HG03378 (cell line): ENCODE data around the gene SUDS3.
"Not testable (repeated sequence)": the region's sequence is repeated elsewhere in the genome, so short reads cannot be mapped to it uniquely, and the experiment has no call there.

Source experiments
- ATAC-seq: cut with Tn5 transposase; IDR thresholded peaks from one replicate; pipeline ENCODE4 v1.9.1; 2021; ENCODE audit warnings: mild to moderate bottlenecking, moderate library complexity; ENCODE audit not compliant: unreplicated experiment

SUDS3 gene

DNA sequence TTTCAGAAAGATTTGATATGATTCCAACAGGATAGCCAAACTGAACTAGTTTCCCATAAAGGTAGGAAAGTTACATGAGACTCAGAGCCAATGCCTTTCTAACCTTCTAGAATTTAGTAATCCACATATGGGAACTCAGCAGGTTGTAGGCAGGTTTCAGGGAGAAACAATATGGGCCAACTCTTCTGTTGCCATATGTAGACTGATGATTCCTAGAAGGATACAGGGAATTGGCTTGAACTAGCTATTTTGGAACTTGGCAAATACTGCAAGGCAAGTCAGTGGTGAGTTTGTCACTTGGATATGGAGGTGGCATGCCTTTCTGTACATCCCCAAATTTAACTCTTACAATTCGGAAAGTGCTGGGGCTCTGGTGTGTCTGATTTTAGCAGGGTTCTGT lies 15.5 kb downstream of the SUDS3 start:
- ATAC-seq = no peak

DNA sequence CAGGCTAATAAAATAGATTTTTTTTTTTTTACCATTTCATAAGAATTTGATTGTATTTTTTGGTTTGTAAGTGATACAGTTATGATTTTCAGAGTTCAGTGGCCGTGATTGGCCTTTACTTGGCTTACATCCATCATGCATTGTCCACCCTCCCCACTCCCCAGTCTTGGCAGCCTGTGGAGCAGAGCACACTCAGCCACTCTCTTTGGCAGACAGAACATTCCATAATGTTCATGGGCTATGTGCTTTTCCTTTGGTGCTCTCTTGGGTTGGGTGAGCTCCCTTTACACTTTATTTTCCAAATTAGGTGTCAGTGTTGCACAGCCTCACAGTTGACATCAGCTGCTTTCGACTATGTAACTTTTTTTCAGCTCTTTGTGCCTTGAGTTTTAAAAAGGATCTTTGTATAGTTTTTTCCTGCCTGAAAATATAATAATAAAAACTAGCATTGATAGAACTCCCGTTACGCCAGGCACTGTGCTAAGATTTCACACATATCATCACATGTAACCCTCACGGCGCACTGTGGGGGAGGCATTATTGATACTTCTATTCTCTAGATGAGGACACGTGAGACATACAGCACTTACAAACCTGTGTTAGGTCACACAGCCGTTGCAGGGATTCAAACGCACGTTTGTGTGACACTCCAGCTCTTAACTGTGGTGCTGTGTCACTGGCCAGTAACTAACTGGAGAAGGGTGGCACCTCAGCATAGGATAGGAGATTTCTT lies 21.5 kb downstream of the SUDS3 start:
- no peak for ATAC-seq

DNA sequence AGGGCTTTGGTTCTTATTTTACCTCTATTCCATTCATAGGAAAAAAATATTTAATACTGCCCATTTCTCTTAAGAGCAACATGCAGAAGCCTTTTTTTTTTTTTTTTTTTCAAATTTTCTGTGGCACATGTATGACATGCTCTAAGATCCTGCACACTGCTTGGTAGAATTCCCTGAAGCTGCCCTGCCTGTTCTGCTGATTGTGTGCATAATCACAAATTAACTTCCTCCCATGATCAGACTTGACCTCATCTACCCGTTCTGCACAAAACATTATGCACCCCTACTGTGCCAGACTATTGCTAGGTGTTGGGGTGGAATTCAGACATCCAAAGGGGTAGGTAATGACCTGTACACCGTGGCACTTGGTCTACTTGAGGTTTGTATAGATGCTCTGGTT lies 22.2 kb downstream of the SUDS3 start:
- no peak for ATAC-seq

DNA sequence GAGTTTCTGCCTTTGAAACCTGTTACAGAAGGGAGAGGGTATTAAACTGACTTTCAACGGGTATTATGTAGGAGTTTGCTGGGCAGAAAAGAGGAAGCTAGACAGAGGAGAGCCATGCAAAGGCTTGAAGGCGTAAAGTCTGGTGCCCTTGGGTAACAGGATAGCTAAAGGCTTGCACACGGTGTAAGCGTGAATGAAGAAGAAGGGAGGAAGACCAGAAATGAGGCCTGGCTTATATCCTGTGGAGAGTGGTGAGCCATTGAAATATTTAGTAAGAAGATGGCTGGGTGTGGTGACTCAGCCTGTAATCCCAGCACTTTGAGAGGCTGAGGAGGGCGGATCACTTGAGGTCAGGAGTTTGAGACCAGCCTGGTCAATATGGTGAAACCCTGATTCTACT lies 22.6 kb downstream of the SUDS3 start:
- ATAC-seq = no peak

DNA sequence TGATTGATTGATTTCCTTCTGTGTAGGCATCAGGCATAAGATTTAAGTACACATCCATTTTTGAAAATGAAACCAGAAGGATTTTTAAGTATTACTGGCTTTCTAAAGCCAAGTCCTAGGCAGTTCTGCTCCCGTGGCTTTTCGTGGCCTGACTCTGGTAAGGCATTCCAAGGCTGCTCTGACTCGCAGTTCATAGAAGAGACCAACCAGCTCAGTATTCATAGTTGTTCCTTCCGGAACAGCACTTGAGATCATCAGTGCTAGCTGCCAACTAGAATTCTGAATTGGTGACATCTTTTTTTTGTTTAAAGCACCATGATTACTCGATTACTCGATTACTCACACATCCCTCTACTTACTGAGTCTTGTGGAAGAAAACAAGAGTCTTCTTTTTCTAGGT lies 25.9 kb downstream of the SUDS3 start:
- no peak for ATAC-seq

DNA sequence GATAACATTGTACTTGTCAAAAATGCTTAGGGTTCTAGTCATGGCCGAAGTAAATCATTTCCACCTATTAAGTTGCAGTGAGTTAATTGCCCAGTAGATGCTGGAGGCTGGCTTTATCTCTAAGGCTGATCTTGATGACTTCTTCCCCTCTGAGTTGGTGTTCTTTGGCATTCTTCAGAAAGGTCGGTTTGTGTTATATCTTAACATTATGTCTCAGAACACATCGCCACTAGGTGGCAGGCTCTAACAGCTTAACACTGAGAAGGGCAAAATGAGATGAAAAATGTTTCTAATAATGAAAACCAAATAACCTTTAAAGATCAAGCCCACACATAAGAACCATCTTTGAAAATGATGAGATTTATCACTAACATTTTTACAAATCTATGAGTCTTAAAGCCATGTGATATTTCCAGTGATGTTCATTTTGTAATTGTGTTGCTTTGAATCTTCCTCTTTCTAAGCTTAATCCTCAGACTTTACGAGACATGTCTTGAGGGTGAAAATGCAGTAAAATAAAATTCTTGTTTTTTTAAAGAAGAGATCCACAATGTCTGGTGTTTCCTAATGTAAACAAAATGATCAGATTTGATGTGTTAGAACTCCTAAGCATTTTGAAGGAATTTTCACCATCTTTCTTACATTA lies 28.6 kb downstream of the SUDS3 start:
- no peak for ATAC-seq

DNA sequence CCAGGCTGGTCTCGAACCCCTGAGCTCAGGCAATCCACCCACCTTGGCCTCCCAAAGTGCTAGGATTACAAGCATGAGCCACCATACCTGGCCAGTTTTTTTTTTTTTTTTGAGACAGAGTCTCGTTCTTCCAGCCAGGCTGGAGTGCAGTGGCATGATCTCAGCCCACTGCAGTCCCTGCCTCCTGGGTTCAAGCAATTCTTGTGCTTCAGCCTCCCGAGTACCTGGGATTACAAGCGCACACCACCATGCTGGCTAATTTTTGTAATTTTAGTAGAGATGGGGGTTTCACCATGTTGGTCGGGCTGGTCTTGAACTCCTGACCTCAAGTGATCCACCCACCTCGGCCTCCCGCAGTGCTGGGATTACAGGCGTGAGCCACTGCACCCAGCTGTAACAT lies 31.9 kb downstream of the SUDS3 start:
- ATAC-seq = not testable (repeated sequence)

DNA sequence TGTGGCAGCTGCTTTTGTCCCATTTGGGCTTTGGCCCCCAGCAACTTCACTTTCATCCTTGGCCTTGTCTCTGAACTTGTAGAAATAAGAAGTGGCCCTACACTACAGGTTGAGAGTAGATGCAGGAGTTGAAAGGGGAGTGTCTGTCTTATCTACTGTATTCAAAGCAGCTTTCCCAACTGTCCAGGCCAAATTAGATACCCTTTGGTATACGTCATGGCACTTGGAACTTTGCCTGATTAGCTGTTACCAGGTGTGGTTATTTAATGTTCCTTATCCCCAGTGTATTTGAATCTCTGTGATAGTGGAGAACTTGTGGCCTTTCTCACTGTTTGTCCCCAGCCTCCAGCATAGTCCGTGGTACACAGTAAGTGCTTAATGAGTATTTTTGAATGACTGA lies 33.5 kb downstream of the SUDS3 start:
- ATAC-seq = no peak

DNA sequence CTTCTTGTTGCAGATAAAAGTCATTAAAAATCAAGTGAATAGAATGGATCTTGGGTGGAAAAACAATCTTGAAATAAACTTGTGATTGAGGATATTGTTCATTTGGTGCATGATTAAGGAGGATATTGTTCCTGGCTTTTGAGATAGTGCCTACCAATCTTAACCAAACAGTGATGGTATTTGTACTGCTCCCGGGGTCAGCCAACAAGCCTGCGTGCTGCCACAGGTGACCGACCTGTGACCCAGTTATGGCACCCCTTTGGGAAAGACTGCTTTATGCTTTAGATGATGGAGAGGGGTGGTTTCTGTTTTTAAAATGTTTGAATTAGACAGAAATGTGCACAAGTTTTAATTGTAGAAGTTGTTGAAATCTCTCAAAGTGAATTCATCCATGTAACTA lies 41.6 kb downstream of the SUDS3 start:
- no peak for ATAC-seq

DNA sequence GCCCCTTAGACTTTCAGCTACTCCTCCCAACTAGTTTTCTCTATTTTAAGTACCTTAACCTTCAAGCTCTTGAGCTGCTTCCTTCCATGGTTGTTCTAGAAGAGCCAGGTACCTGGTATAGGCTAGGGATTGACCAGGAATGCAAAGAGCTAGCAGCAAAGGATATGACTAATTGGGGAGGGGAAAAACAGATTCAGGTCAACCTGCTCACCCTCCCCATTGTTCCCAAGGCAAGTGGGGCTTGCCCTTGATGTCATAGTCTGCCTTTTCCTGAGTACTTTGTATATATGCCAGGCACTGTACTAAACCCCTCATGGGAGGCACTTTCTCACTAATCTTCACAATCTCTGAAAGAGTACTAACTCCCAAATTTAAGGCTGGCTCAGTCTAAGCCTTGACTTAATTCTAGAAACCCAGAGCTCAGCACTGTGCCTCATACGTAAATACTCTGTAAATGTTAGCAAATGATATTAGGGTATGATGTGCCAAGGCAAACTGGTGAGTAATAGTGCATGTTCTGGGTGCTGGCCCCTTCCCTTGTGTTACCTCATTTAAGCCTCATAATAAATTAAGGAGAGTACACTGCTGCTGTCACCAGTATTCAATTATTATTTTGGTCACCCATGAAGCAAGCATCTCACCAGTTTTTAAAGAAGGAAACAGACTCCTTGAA lies 42.2 kb downstream of the SUDS3 start:
- no peak for ATAC-seq

DNA sequence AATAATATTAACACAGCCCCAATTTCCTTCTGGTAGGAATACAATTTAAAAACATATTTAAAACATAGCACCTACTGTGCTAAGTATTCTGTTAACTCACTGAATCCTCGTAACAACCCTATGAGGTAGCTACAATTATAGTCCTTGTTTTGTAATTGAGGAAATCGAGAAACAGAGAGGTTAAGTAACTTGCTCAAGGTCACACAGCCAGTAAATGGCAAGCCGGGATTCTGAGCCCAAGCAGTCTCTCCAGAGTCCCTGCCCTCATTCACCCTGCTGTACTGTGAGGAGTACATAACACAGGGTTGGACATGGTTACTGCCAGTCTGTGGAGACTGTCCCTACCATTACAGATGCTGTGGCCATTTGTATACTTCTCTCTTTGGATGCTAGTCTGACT lies 44.3 kb downstream of the SUDS3 start:
- ATAC-seq = no peak

DNA sequence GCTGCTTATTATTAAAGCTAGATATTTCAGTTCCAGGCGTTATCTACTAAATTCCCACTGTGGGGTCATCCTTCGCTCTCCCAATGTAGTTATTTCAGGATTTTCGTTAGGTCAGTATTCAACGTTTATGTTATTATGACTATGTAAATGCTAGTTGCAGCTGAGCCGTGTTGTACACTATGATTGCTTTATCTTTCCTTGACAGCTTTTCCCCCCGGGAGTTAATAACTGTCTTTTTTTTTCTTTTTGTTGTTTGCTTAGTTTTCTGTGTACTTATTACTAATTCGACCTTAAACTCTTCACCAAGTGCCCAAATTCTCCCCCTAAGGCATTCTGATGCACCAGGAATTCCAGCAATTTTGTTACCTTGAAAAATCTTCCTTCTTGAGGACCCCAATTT lies 48.5 kb downstream of the SUDS3 start:
- ATAC-seq = no peak

DNA sequence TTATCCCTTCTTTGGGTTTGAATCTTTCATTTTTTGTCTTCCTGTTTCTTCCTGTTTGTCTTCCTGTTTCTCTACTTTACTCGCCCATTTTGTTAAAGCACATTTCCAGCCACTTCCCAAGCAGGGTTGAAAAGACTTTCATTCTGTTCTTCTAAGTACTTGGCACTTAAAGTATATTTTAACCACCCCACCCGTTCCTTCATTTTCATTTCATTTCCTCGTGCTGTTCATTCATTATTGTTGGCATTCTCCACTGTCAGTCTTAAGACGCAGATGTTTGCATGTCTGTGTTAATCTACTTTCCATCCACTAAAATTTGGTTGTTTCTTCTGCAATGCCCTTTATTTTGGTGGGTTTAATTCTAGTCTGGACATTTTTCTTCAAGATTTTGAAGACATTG lies 49.0 kb downstream of the SUDS3 start:
- ATAC-seq = no peak

DNA sequence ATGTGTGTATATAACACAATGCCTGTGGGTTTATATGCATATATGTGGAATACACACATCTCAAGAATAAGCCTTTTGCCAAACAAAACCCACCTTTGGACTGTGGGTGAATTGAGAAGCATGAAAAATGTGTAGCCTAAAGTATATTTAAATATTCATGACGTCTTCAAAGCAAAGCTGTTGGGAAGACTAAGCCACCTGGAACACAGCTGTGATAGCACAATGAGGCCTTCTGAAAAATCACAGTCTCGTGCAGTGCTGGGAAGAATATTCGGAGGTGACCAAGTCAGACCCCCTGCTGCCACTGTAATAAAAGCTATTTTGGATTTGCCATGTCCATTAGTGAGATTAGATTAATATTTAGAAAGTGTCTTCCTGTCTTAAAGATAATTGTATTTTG lies 51.5 kb downstream of the SUDS3 start:
- no peak for ATAC-seq

DNA sequence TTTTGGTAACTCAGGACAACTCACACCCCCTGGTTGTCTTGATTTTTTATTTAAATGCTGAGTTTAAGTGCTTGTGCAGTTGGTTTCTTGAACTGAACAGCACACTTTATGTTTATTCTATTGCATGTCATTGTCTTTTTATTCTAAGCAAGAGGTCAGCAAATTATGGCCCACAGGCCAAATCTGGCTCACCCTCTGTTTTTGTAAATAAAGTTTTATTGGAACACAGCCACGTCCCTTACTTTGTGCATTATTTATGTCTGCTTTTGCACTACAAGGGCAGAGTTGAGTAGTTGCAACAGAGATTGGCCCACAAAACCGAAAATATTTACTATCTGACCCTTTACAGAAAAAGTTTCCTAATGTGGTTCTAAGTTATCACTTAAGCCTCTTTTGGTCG lies 52.3 kb downstream of the SUDS3 start:
- no peak for ATAC-seq

DNA sequence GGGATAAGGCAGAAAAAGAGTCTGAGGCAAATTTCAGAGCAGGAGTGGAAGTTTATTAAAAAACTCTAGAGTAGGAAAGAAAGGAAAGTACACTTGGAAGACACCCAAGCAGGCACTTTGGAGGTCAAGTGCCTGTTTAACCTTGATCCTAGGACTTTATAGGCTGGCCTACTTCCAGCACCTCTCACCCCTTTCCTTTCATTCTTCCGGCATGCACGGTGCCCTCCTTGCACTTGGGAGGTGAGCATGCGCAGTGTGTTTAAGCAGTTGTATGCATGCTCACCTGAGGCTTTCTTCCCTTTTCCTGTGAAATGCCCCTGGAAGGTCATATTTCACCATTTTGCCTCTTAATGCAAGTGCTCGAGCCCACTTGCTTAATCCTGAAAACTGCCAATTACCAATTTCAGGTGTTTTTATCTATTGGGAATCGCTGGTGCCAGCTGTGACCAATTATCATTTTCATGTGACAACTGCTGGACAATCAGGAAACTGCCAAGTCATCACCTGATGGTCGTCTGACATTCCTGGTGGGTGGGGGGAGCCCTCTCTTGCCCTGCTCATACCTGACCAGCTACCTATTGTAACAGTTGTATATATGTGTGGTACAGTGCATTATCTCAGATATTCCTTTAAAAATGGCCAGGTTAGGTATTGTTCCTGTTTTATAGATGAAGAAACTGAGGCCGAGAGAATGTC lies 53.5 kb downstream of the SUDS3 start:
- no peak for ATAC-seq

DNA sequence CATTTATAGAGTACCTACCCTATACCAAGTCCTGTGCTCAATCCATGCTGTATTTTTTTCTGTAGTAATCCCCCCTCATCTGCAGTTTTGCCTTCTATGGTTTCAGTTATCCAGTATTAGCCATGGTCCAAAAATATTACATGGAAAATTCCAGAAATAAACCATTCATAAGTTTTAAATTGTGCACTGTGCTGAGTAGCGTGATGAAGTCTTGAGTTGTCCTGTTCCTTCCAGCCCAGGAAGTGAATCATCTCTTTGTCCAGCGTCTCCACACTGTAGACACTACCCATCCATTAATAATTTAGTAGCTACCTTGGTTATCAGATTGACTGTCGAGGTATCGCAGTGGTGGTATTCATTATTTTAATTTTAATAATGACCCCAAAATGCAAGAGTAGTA lies 54.2 kb downstream of the SUDS3 start:
- ATAC-seq = no peak

DNA sequence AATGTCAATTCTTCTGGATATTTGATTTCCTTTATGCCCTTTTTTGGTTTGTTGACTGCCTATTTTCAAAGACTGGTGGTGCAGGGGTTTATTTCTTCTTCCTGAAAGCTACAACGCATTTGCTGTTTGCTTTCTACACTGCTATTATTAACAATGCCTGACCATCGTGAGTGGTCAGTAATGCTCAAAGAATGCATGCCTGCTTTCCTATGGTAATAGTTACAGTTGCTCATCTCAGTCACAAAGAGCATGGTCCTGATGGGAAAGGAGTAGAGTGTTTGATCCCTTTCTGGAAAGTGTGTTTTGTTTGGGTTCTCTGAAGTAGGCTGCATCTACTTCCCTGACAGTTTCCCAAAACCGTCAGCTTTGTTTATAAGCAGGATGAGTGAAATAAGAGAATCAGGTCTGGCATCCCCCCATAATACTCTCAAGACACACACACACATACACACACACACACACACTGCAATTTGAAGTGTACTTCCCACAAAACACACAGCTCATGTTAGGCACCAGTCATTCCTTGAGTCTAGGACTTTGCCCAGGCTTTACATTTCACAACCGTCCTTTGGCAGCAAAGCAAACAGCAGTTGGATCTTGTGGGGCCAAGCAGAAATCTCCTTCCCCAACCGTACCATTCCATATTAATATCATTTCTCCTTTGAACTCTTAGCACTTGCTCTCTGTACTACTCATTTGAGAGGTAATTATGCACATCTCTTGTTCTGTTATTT lies 56.6 kb downstream of the SUDS3 start:
- ATAC-seq = no peak

DNA sequence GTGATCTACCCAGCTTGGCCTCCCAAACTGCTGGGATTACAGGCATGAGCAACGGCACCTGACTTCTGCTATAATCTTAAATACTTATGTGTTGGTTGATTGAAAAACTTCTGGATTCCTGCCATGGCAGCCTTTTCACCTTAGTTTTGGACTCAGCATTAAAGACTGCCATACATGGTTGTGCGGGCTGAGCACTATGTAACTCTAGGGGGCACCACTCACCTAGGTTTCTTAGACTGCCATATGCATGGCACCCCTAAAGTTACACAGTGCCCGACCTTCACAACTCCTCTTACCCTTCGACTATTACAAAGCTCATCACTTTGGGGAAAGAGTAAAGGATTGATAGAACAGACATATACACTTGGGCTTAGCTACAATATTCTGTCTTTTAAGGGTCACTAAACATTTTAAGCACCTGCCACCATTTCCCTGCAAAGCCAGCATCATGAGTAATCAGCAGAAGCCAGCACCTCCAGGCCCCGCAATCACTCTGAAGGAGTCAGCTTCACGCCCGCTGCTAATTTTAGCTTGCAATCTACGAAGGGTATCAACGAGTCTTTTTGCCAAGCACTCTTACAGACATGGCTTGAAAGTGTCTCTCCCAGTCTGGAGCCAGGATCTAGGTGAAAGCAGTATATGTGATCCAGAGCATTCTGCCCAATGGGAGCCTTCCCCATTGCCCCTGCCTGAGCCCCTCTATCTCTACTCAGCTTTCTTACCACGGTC lies 59.8 kb downstream of the SUDS3 start:
- ATAC-seq = no peak

DNA sequence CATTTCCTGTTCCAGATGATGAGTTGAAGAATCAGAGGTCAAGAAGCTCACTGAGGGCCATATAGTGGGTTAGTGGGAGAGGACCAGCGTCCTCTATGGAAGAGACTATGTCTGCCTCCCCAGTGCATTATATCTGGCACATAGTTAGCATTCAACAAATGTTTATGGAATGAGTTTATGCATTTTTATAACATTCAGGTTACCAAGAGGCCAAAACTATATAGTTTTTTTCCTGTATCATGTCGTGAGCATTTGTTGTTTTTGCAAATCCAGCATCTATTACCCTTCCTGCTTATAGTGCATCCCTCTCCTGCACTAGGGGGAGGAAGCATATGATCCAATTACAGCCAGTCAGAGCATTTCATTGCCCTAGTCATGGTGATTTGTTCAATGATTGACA lies 60.6 kb downstream of the SUDS3 start:
- no peak for ATAC-seq
